HS-27A (cell line): Measurements from ENCODE around the gene INTS13.
"Not testable (repeated sequence)": the region's sequence is repeated elsewhere in the genome, so short reads cannot be mapped to it uniquely, and the experiment has no call there.

Source experiments
- DNase-seq: peaks from one replicate; pipeline ENCODE4 v3.0.0-alpha.2; 2012; ENCODE audit warnings: low read depth, missing footprints

Gene INTS13

DNA sequence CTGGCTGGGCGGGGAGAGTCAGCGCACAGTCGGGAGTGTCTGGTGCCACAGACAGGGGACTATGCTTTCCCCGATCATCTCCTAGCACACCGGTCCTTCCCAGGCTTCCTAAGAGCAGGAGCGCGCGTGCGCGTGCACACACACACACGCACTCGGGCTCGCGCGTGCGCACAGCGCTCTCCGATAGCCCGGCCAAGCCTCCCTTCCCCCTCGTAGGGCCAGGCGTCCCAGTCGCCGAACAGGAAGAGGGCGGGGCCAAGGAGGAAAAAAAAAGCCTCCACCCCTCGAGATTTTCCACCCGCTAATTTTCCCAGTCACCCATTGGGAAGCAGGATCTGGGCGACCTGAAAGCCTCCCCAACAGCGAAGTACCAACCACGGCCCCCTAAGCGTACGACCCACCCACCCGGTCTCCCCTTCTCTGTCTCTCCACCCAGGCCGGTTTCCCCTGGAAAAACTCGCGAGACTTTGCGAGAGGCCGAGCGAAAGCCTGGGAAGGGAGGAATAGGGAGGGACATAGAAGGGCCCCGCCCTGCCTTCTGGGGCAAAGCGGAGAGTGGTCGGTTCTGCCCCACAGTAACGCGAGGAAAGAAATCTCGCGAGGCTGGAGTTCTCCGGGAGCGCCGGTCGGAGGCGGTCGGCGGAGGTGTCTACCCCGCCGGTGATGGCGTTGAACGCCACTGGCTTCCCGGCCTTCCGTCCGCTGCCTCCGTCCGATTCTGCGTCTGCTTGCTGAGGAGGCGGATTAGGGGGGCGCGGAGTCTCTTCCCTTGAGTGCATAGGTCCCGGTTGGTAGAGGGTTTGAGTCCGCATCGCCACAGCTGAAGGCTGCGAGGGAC, at the start of gene INTS13, which contains the start of gene FGFR1OP2:
INTS13 (minus strand) TSS at position 119 of the 838 bp plus-strand sequence. CDS start 1,178 bp downstream, outside the sequence.
FGFR1OP2 (plus strand) TSS at position 608 of the 838 bp plus-strand sequence. CDS start 15,689 bp downstream, outside the sequence.
- DNase-seq = peak; percentile 100

DNA sequence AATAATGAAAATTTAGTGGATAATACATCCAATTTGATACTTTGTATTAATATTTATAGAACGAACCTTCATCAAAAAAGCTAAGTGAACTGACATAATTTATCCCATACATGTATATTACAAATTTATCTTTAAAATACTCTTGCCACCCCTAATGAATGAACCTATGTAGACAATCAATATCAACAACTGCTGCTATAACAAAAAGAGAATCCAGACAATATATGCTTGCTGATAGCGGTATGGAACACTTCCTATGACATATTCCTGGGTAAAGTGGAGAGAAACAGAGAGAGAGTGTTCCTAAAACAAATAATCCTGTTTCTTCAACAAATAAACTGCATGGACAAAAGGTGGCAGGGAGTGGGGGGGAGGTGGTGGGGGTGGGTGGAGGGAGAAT, 45.1 kb upstream of the INTS13 start:
- no peak for DNase-seq

GRCh38 chr12:26979733-26980132, 42.0 kb upstream of the INTS13 start:
- no peak for DNase-seq

GRCh38 chr12:26978801-26979200, 41.0 kb upstream of the INTS13 start:
- no peak for DNase-seq

DNA sequence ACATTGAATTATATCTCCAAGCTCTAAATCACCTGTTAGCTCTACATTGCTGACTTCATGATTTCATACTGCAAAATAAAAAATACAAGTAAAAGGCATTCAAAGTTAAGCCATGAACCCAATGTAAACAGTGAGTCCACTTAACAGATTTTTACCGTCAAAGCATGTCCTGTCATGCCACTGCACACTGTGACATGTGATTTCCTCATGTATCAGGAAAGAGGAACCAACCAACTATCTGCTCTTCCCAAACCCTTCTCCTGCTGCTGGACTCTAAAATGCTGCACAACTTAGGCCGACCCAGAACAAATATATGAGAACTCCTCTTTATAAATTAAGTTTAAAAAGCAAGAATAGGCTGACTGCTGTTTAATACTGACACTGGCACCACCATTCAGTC, 38.9 kb upstream of the INTS13 start:
- no peak for DNase-seq

DNA sequence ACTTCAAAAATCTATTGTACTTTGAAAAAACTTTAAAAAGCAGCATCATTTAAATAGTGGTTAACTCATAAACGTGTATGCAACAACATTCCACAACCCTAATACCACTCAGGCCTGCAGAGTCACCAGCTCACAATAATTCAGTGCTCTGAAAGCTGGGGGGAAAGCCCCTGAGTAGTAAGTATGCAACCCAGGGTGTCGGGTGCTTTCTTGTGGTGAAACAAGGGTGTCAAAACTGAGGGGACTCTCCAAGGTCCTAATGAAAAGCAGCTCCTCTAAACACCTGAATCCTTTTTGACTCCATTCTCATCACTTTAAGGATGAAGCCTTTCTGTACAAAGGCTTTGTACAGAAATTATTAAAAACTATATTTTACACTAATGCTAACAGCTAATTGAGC, 34.2 kb upstream of the INTS13 start:
- DNase-seq = no peak

GRCh38 chr12:26970136-26970535, 32.4 kb upstream of the INTS13 start:
- DNase-seq = no peak

DNA sequence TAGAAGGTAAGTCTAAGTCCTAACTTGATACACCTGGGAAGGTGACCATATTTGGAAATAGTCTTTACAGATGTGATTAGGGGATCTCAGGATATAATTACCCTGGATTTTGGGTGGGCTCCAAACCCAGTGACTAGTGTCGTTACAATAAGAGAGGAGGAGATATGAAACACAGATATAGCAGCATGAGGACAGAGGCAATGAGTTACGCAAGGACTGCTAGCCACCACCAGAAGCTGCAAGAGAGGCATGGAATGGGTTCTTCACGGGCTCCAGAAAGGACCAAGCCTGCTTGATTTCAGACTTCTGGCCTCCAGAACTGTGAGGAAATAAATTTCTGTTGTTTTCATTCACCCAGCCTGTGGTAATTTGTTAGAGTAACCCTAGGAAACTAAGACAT, 29.1 kb upstream of the INTS13 start:
- no peak for DNase-seq

- DNase-seq = no peak
These were observed 25.6 kb upstream of the INTS13 start for GRCh38 chr12:26963413-26963812.

DNA sequence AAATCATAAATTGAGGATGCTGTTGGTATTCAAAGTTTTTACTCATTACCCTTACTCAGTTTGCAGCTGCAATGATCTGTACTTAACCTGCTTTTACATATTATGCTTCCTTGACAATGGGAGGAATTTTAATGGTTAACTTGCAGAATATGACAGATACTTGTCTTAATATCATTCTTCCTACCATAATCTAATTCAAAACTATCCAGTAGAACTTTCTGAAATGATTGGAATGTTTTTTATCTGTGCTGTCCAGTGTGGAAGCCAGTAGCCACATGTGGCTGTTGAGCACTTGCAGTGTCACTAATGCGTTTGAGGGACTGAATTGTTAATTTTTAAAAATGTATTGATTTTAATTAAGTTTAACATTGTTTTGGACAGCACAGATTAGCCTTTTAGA, 24.0 kb upstream of the INTS13 start:
- no peak for DNase-seq

GRCh38 chr12:26961391-26961790, 23.6 kb upstream of the INTS13 start:
- not testable (repeated sequence) for DNase-seq

DNA sequence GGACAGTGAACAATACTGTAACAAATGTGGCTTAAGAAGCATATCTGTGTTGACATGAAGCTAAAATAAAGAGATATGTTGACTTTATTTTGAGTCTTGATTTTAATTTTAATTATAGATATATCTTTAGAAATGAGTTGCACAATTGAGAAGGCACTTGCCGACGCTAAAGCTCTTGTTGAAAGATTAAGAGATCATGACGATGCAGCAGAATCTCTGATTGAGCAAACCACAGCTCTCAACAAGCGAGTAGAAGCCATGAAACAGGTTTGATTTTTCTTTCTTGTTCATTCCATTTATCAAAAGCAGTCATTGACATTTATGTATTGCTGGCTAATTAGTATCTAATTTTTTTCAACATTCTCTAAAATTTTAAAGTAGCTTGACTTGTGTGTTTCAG, 16.2 kb upstream of the INTS13 start:
- no peak for DNase-seq

DNA sequence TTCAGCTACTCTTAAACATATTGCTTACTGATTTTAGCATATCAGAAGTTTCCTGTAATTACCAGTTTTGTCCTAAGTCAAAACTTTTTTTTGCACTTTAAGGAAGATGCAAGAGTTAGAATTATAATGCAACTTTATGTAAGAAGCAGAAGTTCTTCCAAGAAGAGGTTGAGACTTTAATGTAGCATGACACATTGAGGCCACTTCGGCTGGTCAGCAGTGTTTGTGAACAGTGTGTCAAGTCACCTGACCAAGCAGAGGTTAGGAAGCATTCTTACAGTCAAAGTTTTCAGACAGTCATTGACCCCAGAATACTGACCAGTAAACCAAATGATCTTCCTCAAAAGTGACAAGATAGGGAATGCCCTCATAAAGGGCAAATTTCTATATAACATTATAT, 15.7 kb upstream of the INTS13 start:
- DNase-seq = no peak

DNA sequence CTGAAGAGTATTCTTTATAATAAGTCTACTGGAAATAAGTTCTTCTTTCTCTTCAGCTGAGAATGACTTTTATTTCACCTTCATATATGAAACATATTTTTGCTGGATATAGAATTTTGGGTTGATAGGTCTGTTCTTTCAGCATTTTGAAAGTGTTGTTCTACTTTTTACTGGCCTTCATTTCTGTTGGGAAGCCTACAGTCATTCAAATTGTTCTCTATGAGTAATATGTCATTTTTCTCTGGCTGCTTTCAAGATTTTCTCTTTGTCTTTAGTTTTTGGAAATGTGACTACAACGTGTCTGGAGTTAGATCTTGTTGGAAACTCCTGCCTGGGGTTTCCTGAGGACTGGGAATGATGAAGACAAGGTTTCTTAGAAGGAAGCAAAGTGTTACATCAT, 10.5 kb upstream of the INTS13 start:
- no peak for DNase-seq

- no peak for DNase-seq
These were observed 3.4 kb upstream of the INTS13 start for GRCh38 chr12:26941215-26941594.

GRCh38 chr12:26940516-26941214, 2.9 kb upstream of the INTS13 start:
- DNase-seq = no peak

GRCh38 chr12:26939953-26940352, 2.2 kb upstream of the INTS13 start:
- DNase-seq = no peak

DNA sequence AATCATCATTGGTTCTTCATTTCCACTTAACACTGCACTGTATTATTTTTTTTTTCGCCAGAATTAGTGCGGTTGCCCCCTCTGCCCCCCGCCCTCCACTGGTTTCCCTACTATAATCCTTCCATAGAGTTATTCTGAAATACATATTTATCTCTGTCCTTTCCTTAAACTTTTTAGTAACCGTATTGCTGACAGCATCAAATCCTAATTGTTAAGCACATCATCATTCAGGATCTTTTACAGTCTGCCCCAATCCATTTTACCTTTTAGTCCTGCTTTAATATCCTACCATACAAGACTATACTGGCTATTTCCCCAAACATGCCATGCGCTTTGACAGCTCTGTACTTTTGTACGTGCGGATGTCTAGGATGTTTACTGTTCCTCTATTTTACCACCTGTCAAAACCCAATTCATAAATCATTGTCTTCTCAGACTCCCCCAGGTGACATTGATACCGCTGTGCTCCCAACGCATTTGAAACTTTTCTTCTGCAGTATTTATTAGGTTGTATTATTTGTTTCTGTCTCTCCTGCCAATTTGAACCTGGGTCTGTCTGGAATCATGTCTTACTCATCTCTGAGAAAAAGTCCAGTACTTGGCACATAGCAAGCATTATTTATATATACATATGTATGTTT, 1.5 kb upstream of the INTS13 start:
- no peak for DNase-seq

GRCh38 chr12:26938701-26939062, 901 bp upstream of the INTS13 start:
- DNase-seq = no peak

DNA sequence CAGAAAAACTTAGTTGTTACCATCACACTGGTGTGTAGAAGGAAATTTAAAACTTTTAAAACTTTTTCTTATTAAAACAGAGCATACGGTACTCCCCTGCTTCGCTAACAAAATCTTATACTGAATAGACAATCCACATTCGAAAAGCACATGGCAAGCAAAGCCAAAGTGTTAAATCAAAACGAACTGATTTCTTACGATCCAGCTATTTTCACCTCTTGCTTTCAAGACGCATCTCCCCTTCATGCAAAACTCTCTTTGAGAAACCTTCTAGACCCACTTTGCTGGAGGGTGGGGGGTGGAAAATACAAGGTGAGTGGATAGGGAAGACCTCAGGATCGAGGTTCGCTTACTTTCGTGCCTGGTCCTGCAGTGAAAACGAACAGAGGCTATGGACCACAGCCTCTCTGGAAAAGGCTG, 328 bp downstream of the INTS13 start:
- DNase-seq = no peak

- no peak for DNase-seq
These were observed 980 bp downstream of the INTS13 start for GRCh38 chr12:26936559-26937442.
